ENCODE results near the gene EBF3.

Gene EBF3

DNA sequence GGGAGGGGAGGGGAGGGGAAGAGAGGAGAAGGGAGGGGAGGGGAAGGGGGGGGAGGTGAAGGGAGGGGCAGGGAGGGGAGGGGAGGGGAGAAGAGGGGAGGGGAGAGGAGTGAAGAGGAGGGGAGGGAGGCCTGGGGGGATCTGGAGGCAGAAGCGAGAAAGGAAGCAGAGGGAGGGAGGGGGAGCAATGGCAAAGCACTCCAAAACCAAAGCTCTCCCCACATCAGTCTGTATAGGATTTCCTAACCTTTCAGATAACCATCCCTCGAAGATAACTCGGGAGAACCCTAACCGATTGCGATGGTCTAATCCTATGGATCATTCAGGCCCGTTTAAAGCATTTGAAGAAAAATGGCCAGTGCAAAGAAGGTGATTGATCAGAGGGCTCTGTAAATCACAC is 19.0 kb downstream of the EBF3 start:
- DNase-seq (ENCODE audit: low spot score) = no peak

- DNase-seq (ENCODE audit: low spot score) = no peak
Measured at GRCh38 chr10:129944456-129944855, 19.6 kb downstream of the EBF3 start.

GRCh38 chr10:129942936-129943715 is 20.9 kb downstream of the EBF3 start:
- DNase-seq (ENCODE audit: low spot score) = no peak

DNA sequence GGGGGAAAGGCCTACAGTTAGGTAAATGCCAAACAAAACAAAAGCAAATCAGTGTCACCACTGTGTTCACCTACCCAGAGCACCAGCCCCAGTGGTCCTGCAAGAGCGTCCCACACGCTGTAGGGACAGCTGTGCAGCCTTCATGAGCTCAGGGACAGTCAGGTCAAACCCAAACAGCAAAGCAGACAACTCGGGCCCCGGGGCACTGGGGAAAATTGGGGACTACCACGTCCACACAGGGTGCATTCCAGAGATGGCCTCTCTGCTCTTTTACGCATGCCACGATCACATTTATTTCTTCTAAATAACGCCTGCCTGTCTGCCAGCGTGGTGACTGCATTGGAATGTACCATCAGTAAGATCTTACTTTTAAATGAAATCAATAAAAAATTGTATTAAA is 21.7 kb downstream of the EBF3 start:
- no peak for DNase-seq (ENCODE audit: low spot score)

GRCh38 chr10:129942019-129942277 is 22.1 kb downstream of the EBF3 start:
- DNase-seq (ENCODE audit: low spot score) = no peak

- no peak for DNase-seq (ENCODE audit: low spot score)
Measured at GRCh38 chr10:129941199-129942018, 22.7 kb downstream of the EBF3 start.

GRCh38 chr10:129940617-129941198 is 23.4 kb downstream of the EBF3 start:
- no peak for DNase-seq (ENCODE audit: low spot score)

DNA sequence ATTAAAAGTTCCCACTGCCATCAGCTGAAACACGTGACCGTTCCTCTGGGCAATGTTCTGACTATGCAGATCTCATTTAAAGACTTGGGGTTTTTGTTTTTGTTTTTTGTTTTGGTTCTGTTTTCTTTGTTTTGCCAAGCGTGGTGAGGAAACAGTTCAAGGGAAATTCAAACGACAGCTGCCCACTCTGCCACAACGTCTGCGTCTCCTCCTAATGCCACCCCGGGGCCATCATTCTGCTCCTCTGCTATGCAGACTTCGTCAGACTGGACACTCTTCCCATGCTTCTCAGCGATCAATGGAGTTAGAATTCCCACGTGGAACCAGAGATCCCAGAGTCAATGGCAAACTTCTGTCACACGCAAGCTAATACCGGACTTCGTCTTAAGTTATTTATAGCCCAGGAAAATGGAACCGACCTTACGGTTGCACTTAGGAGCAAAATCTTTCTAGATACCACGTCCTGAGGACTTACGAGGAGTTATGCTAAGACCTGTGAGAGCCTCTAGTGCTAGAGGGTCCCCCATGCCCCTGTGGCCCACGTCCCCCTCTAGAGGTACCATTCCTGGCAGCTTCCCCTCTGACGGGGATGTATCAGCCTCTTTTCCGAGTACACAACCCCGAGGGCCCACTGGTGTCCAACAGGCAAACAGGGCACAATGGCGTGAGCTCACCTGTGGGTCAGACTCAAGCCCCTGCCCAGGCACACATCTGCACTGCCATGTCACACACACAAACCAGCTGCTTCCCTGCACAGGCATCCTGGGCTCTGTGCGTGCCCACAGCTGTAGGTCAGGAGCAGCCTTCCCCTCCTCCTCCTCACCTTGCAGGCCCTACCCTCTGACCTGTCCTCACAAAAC is 24.4 kb downstream of the EBF3 start:
- no peak for DNase-seq (ENCODE audit: low spot score)

GRCh38 chr10:129938460-129938859 is 25.6 kb downstream of the EBF3 start:
- DNase-seq (ENCODE audit: low spot score) = no peak

GRCh38 chr10:129937351-129937751 is 26.7 kb downstream of the EBF3 start:
- DNase-seq (ENCODE audit: low spot score) = no peak

DNA sequence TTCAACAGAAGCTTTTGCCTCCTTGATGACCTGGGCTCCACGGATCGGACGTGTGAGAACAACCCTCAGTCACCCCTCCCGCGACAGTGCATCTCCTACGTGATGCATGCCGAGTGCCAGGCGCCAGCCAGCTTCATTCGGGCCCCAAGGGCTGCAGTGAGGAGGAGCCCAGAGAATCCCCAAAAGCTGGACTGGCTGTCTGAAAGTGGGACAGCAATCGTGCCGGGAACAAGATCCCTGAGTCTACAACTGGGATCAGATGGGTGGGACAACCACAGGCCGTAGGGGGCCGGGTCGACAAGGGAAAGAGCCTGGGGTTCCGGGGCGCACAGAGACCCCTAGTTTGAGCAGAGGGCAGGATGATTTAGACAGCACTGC is 27.2 kb downstream of the EBF3 start:
- DNase-seq (ENCODE audit: low spot score) = no peak

DNA sequence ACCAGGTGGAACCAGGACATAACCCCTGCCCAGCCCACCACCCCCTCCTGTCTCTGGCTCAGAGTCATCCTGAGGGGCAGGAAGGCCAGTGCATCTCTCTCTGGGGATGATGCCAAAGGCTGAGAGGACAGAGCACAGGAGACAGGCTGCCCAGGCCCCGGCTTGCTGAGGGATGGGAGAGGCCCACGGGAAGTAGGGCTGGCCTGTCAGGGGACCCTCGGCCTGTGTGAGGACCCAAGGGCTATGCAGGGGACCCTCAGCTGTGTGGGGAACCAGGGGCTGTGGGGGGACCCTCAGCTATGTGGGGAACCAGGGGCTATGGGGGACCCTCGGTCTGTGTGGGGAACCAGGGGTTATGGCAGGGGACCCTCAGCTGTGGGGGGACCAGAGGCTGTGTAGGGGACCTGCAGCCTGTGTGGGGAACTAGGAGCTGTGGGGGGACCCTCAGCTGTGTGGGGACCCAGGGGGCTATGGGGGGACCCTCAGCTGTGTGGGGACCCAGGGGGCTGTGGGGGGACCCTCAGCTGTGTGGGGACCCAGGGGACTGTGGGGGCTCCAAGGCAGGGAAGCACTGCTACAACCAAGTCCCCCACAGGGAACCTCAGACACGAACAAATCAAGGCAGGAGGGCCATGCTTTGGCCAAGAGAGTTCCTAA is 27.7 kb downstream of the EBF3 start:
- no peak for DNase-seq (ENCODE audit: low spot score)

DNA sequence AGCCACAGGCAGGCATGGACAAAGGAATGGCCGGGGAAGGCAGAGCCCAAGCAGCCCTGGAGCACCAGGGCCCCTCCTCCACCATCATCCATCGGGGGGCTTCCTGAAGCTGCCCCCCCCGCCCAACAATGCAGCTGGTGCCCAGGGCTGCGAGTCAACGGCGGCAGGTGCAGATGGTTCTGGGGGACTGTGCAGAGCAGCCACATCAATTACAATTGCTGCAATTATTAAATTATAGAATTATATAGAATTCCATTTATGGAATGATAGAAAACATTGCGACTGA is 28.3 kb downstream of the EBF3 start:
- no peak for DNase-seq (ENCODE audit: low spot score)

- DNase-seq (ENCODE audit: low spot score) = no peak
Measured at GRCh38 chr10:129935102-129935866, 28.8 kb downstream of the EBF3 start.

- DNase-seq (ENCODE audit: low spot score) = no peak
Measured at GRCh38 chr10:129934196-129934925, 29.7 kb downstream of the EBF3 start.

DNA sequence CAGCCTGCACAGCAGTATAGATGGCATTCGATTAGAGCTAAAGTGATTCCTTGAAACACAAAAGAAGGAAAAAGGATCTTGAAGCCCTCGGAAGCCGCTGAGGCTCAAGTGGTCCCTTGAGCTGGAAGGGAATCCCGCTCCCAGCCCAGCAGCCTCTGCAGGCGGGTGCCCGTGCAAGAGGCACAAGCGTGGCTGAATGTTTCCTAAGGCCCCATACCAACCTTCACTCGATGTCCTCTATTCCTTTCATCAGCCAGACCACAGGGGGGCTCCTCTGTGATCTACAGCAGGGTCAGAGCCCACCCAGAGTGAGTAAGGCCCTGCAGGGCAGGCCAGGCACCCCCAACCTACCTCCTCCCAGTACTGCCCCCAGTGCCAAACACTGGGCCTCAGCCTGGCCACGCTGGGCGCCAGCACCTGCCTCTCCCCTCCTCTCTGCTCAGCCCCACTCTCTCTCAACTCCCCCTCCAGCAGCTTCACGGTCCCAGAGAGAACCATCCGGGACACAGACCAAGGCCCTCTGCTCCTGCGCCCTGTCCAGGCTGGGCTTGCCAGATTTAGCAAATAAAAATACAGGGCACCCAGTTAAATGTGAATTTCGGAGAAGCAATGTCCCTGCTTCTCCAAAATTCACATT is 30.5 kb downstream of the EBF3 start:
- no peak for DNase-seq (ENCODE audit: low spot score)

DNA sequence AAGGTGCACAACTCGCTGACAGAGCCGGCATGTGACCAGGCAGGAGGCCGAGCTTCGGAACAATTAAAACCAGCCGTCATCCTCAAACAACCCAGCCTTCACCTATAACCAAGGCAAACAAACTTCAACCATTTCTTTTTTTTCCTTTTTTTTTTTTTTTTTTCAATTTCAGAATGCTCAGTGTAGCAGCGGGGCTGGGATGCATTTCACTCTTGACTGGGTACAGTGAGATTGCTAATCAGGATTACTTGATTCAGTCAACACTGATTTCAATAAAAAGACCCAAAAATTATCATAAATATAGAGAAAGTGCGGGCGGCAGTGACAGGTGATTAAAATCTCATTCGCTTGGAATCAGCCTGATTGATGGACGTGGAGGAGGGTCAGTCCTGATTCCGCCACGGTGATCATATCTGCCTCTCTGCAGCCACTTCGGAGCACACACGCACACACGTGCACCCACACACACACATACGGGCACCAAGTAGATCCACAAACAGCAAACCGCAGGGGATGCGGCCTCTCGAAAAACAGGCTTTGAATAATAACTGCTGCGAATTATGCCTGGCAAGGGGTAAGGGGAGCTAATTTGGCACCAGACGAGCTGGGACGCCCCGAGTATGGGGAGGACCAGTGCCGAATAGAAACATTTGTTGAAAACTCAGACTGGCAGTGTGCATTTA is 31.2 kb downstream of the EBF3 start:
- DNase-seq (ENCODE audit: low spot score) = no peak

DNA sequence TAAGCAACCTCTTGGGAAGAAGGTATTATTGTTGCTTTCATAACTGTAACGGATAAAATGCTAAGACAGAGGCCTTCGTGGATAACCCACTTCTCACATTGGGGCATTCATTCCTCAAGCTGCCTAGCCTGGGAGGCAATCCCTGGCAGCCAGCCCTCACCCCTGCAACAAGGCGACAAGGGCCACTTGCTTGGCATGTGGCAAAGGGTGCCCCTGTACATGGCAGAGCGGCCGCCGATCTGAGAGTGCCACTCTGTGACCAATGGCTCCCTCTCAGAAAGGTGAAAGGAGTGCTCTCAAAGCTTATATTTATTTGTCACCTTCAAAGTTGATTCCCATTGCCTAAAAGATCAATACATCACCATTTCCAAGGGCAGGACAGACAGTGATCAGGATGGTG is 31.9 kb downstream of the EBF3 start:
- no peak for DNase-seq (ENCODE audit: low spot score)
